GM12878 (cell line): ENCODE data around the gene RAD51B. TPM values are rescaled to one million over a fixed set of nuclear protein-coding genes. Genes with fewer than 3 reads are reported as not detected.
A peak's percentile ranks its signal among the peaks of the same experiment; 100 is the strongest.

Source experiments
- ATAC-seq: fragments of 200-7000 bp; cut with Tn5 transposase; 3 replicates; pipeline ENCODE4 v1.9.1; 2020; ENCODE audit warnings: mild to moderate bottlenecking, moderate library complexity
- BruUV-seq: library from RNA; stranded (reverse); fragments of 400-500 nt; replicated peaks from 2 replicates; lab custom pipeline; 2021; lab: Mats Ljungman, UMichigan
- CTCF ChIA-PET: fragments of 300-600 bp; sonication (Branson Sonifier 250); formaldehyde crosslinking; extraction: SDS; loops from one replicate; lab custom pipeline; 2021; ENCODE audit warnings: inconsistent platforms; lab: Yijun Ruan, JAX
- POLR2A ChIA-PET: fragments of 350-600 bp; formaldehyde crosslinking; extraction: SDS; loops from one replicate; lab custom pipeline; 2021; ENCODE audit warnings: inconsistent platforms; lab: Charles Lee
- RAD21 ChIA-PET: fragments of 300-600 bp; sonication (Branson Sonifier 250); formaldehyde crosslinking; loops from one replicate; lab custom pipeline; 2023; ENCODE audit warnings: antibody characterized with exemption; ENCODE audit not compliant: unreplicated experiment; lab: Charles Lee
- SMC1A ChIA-PET: fragments of 300-600 bp; sonication (Branson Sonifier 250); formaldehyde crosslinking; loops from one replicate; lab custom pipeline; 2023; ENCODE audit not compliant: unreplicated experiment, uncharacterized antibody; lab: Charles Lee
- DNase-seq: peaks from one replicate; pipeline ENCODE4 v3.0.0-alpha.2; 2011; ENCODE audit warnings: low read depth, low spot score
- FAIRE-seq: peaks from 3 replicates; lab custom pipeline; 2011; peaks lifted over from hg19 to GRCh38; lab: Jason Lieb, UNC
- H2AFZ ChIP-seq: 2 replicates; pipeline ENCODE4 v1.6.0; 2011; ENCODE audit warnings: low read depth, low read length, control low read depth; ENCODE audit not compliant: control insufficient read depth
- H3K27ac ChIP-seq: 2 replicates; pipeline ENCODE4 v1.5.1; 2011; ENCODE audit warnings: control low read depth; ENCODE audit not compliant: control insufficient read depth, insufficient read depth
- H3K27me3 ChIP-seq, 2 experiments: replicated peaks in 1 of 2; 2 replicates each; pipeline versions ENCODE4 v1.6.0 to v1.6.1; 2011; ENCODE audit warnings: low read length in 1 of 2; ENCODE audit not compliant: control insufficient read depth in 2 of 2, insufficient read depth in 2 of 2
- H3K36me3 ChIP-seq, 2 experiments: 2 replicates each; pipeline ENCODE4 v1.5.1; 2011; ENCODE audit warnings: low read length in 1 of 2; ENCODE audit not compliant: control insufficient read depth in 2 of 2, insufficient read depth in 2 of 2
- H3K4me1 ChIP-seq: 2 replicates; pipeline ENCODE4 v1.6.1; 2011; ENCODE audit warnings: mild to moderate bottlenecking, low read length, moderate library complexity, mixed read lengths; ENCODE audit not compliant: control insufficient read depth, insufficient read depth
- H3K4me2 ChIP-seq: 2 replicates; pipeline ENCODE4 v1.6.0; 2011; ENCODE audit warnings: control low read depth; ENCODE audit not compliant: control insufficient read depth, insufficient read depth
- H3K4me3 ChIP-seq: fragments of 200-600 bp; sonication (generic); 2 replicates; pipeline ENCODE4 v1.5.1; 2016
- H3K79me2 ChIP-seq: 2 replicates; pipeline ENCODE4 v1.6.0; 2011; ENCODE audit warnings: low read length; ENCODE audit not compliant: control insufficient read depth, insufficient read depth
- H3K9ac ChIP-seq: 2 replicates; pipeline ENCODE4 v1.8.0; 2011; ENCODE audit warnings: low read length, control low read depth, mixed read lengths; ENCODE audit not compliant: control insufficient read depth, insufficient read depth
- H3K9me3 ChIP-seq: replicated peaks from 3 replicates; pipeline ENCODE4 v1.5.1; 2011; ENCODE audit warnings: mild to moderate bottlenecking, low read length; ENCODE audit not compliant: control insufficient read depth, insufficient read depth
- H4K20me1 ChIP-seq: 2 replicates; pipeline ENCODE4 v1.6.0; 2011; ENCODE audit not compliant: control insufficient read depth, insufficient read depth
- ATF2 ChIP-seq: IDR thresholded peaks from 2 replicates; pipeline ENCODE4 v1.6.1; 2012; ENCODE audit warnings: low read length, inconsistent platforms
- ATF7 ChIP-seq: fragments of 450-650 bp; IDR thresholded peaks from 2 replicates; pipeline ENCODE4 v1.6.1; 2016; ENCODE audit warnings: low read depth, mild to moderate bottlenecking
- CHD4 ChIP-seq: fragments of 200-600 bp; sonication (generic); IDR thresholded peaks from 2 replicates; pipeline ENCODE4 v1.6.1; 2016; ENCODE audit warnings: mild to moderate bottlenecking
- FOXM1 ChIP-seq: IDR thresholded peaks from 2 replicates; pipeline ENCODE4 v1.6.1; 2012; ENCODE audit warnings: low read depth, mild to moderate bottlenecking, inconsistent platforms, low read length, moderate library complexity
- IKZF2 ChIP-seq, 2 experiments: fragments of 450-650 bp; IDR thresholded peaks; 2 replicates each; pipeline ENCODE4 v1.6.1; 2017; ENCODE audit warnings: mild to moderate bottlenecking in 2 of 2, moderate library complexity in 2 of 2
- JUNB ChIP-seq: IDR thresholded peaks from 2 replicates; pipeline ENCODE4 v1.6.1; 2016; ENCODE audit warnings: antibody characterized with exemption, mild to moderate bottlenecking
- MTA2 ChIP-seq: fragments of 450-650 bp; IDR thresholded peaks from 2 replicates; pipeline ENCODE4 v1.6.1; 2016; ENCODE audit warnings: low read depth, mild to moderate bottlenecking, moderate library complexity
- POU2F2 ChIP-seq: IDR thresholded peaks from 3 replicates; pipeline ENCODE4 v1.6.1; 2011; ENCODE audit warnings: low read depth, mild to moderate bottlenecking, low read length, borderline replicate concordance
- RUNX3 ChIP-seq: IDR thresholded peaks from 2 replicates; pipeline ENCODE4 v1.6.1; 2012; ENCODE audit warnings: low read length, inconsistent platforms
- WGBS: methylation state at CpG from one replicate; pipeline ENCODE4 v1.1.6; 2016; ENCODE audit warnings: low lambda C conversion rate; ENCODE audit not compliant: insufficient replicate concordance, insufficient coverage; ENCODE audit errors: missing lambda C conversion rate; 5-methylcytosine and 5-hydroxymethylcytosine counted together
- in situ Hi-C: fragments of 300-500 bp; cut with MboI; formaldehyde crosslinking; loops from 9 replicates; pipeline ENCODE4 v1.14.3; 2018; ENCODE audit warnings: mixed read lengths
- intact Hi-C: fragments of 100-400 bp; cut with micrococcal nuclease; formaldehyde crosslinking; loops from one replicate; pipeline ENCODE4 v1.14.2; 2022; ENCODE audit not compliant: unreplicated experiment
- polyA plus RNA-seq, 11 experiments: library from polyadenylated mRNA; depleted of rRNA in 4 of 11; unstranded in 6 of 11; stranded (reverse) in 5 of 11; fragments of >200 nt; fragmentation: Nextera tagmentation in 4 of 11; fragmentation: Illumina TruSeq in 1 of 11; extraction: Ambion mirVana in 4 of 11; extraction: Trizol in 1 of 11; gene quantifications; 1 replicate in 1 of 11; 2 replicates in 10 of 11; pipeline versions ENCODE4 v1.2.1 to v1.2.3, GENCODE V29; 2011 to 2016; ENCODE audit warnings: inconsistent platforms in 2 of 11, missing spikeins in 2 of 11, low read depth in 1 of 11
- total RNA-seq, 4 experiments: library from RNA; depleted of rRNA in 3 of 4; stranded (reverse); fragments of >200 nt in 3 of 4; fragmentation: Illumina TruSeq in 1 of 4; extraction: Trizol in 1 of 4; gene quantifications; 2 replicates each; pipeline versions ENCODE4 v1.2.1 to v1.2.3, GENCODE V29; 2013 to 2021

Gene RAD51B
- total and polyA plus RNA-seq, 10 of the 15 experiments (the other 5 are each of a cell fraction or from before 2014, with no cell fraction given), result 9.8 to 26.8 (median 21.3) TPM

GRCh38 chr14:68153275-68153674 lies 333.7 kb downstream of the RAD51B start:
- no peaks in the 10 kb centered on the region for H3K79me2 ChIP-seq
- no peaks in the 10 kb centered on the region for H3K4me1 ChIP-seq
- ATAC-seq, result peak; percentile 35; the same call in 2 of the 3 replicates
- no peak overlapping the region for H3K4me3 ChIP-seq
- TF ChIP-seq POU2F2, result peak; percentile 26; the same call in 1 of the 3 replicates
- TF ChIP-seq ATF7, result peak; percentile 46
- TF ChIP-seq MTA2, result peak; percentile 68; the same call in 1 of the 2 replicates
- TF ChIP-seq JUNB, result 0 out of 2 replicates have a peak, but pooled peaks have one; percentile 3
- no peak for TF ChIP-seq CHD4
- peak; percentile 30; the same call in 1 of the 2 replicates for TF ChIP-seq ATF2
- peak; percentile 29 to 41; a peak in 2 of 4 replicates for TF ChIP-seq IKZF2 (IDR thresholded peaks at IDR 0.05)
- TF ChIP-seq RUNX3, result 0 out of 2 replicates have a peak, but pooled peaks have one; percentile 15
- TF ChIP-seq FOXM1, result no peak
- H3K4me2 ChIP-seq, result no peak overlapping the region
- H3K27me3 ChIP-seq, result no peaks in the 10 kb centered on the region
- ChIA-PET RAD21 (no interaction called here), POLR2A (no interaction called here), CTCF (interaction anchor here (0.9 to 1.9 kb wide), 3 partner anchors 15 to 88 kb away, joined by 3 to 4 read pairs (median 3); no protein-coding TSS in a partner anchor), SMC1A (interaction anchor here (1.1 to 4.8 kb wide), 4 partner anchors 10 to 54 kb away, joined by 4 to 17 read pairs (median 7); no protein-coding TSS in a partner anchor)
- H4K20me1 ChIP-seq, result no peaks in the 10 kb centered on the region
- no peak overlapping the region for H3K27ac ChIP-seq
- H2AFZ ChIP-seq, result no peak overlapping the region
- no peak overlapping the region for H3K9ac ChIP-seq
- H3K9me3 ChIP-seq, result no peaks in the 10 kb centered on the region; the same call in none of the 3 replicates
- BruUV-seq, result no TSS peak
- FAIRE-seq, result no peak
- no peaks in the 10 kb centered on the region for H3K36me3 ChIP-seq
- in situ Hi-C loops, result no loop called here
- no peak for DNase-seq
- WGBS, result 0% methylated on average over 1 of the region's 1 CpG
- intact Hi-C loops, result no loop called here
